DND-41 (cell line): ENCODE results near the gene SLAMF7.

Experiments
- ATAC-seq: fragments of 200-7000 bp; cut with Tn5 transposase; 3 replicates; pipeline ENCODE4 v1.9.1; 2021; ENCODE audit warnings: low read depth; ENCODE audit not compliant: insufficient read depth
- DNase-seq: peaks from one replicate; pipeline ENCODE4 v3.0.0-alpha.2; 2020
- H2AFZ ChIP-seq: 2 replicates; pipeline ENCODE4 v1.6.0; 2012; ENCODE audit warnings: low read depth, low read length
- H3K27ac ChIP-seq: 2 replicates; pipeline ENCODE4 v1.5.1; 2012; ENCODE audit warnings: low read length, inconsistent platforms
- H3K27me3 ChIP-seq: fragments of 200-600 bp; sonication (generic); 2 replicates; pipeline ENCODE4 v1.6.0; 2012; ENCODE audit warnings: low read length, mild to moderate bottlenecking, inconsistent platforms; ENCODE audit not compliant: insufficient read depth, poor library complexity
- H3K36me3 ChIP-seq: 2 replicates; pipeline ENCODE4 v1.5.1; 2012; ENCODE audit warnings: low read length, inconsistent platforms; ENCODE audit not compliant: insufficient read depth
- H3K4me1 ChIP-seq: 2 replicates; pipeline ENCODE4 v1.5.1; 2012; ENCODE audit warnings: mild to moderate bottlenecking, low read length; ENCODE audit not compliant: insufficient read depth
- H3K4me2 ChIP-seq: 2 replicates; pipeline ENCODE4 v1.6.0; 2012; ENCODE audit warnings: mild to moderate bottlenecking, moderate library complexity, low read length, inconsistent platforms; ENCODE audit not compliant: insufficient read depth
- H3K4me3 ChIP-seq, 2 experiments: fragments of 200-600 bp in 1 of 2; shearing (Covaris generic) in 1 of 2; 2 replicates each; pipeline ENCODE4 v1.5.1; 2012 to 2016; ENCODE audit warnings: inconsistent platforms in 2 of 2, low read length in 2 of 2, mild to moderate bottlenecking in 2 of 2, low read depth in 1 of 2, moderate library complexity in 1 of 2
- H3K79me2 ChIP-seq: 2 replicates; pipeline ENCODE4 v1.6.0; 2012; ENCODE audit warnings: low read length, inconsistent platforms; ENCODE audit not compliant: insufficient read depth
- H3K9ac ChIP-seq: 2 replicates; pipeline ENCODE4 v1.6.0; 2012; ENCODE audit warnings: low read depth, mild to moderate bottlenecking, inconsistent platforms, low read length, moderate library complexity
- H3K9me3 ChIP-seq: 2 replicates; pipeline ENCODE4 v1.5.1; 2012; ENCODE audit warnings: low read length, moderate library complexity, mild to moderate bottlenecking, inconsistent platforms; ENCODE audit not compliant: insufficient read depth, severe bottlenecking
- H4K20me1 ChIP-seq: 2 replicates; pipeline ENCODE4 v1.6.0; 2012; ENCODE audit warnings: low read length; ENCODE audit not compliant: insufficient read depth
- EZH2 ChIP-seq: IDR thresholded peaks from 3 replicates; pipeline ENCODE4 v1.6.1; 2012; ENCODE audit warnings: borderline replicate concordance, low read depth, mild to moderate bottlenecking, moderate library complexity, low read length, inconsistent platforms; ENCODE audit not compliant: severe bottlenecking
- TF ChIP-seq, protein P1 (sequence below): IDR thresholded peaks from 2 replicates; pipeline ENCODE4 v1.5.1; 2012; ENCODE audit warnings: borderline replicate concordance, low read length, moderate library complexity, mild to moderate bottlenecking; ENCODE audit not compliant: poor library complexity, severe bottlenecking; ENCODE audit errors: extremely low read depth

SLAMF7 gene

DNA sequence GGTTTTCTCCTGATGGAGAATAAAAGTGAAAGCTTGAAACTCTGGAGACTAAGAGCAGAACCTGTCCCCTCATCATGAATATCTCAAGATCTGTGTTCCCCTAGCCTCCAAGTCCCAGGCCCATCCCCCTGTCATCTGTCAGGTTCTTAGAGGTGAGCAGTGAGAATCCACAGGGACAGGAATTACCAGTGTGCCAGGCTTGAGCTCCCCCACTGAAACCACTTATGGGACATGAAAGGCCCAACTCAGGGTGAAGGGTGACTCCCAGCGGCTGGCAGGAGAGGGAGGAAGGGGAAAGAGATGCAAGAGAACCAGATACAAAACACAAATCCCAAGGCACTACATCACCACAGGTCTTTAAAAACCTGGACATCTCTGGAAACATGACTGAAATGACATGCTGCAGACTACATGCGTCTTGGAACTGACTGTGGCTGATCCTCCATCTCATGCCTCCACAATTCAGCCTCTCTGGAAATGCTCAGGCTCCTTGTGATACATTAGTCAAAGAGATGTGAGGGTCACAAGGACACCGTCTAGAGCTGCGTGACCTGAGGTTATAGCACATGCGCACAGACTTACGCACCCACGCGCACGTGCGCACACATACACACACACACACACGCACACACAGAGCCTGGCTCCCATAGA lies 50.1 kb downstream of the SLAMF7 start:
- Histone ChIP-seq H3K27me3 (no peaks in the 10 kb centered on the region), H3K27ac (no peak overlapping the region), H4K20me1 (no peaks in the 10 kb centered on the region)

DNA sequence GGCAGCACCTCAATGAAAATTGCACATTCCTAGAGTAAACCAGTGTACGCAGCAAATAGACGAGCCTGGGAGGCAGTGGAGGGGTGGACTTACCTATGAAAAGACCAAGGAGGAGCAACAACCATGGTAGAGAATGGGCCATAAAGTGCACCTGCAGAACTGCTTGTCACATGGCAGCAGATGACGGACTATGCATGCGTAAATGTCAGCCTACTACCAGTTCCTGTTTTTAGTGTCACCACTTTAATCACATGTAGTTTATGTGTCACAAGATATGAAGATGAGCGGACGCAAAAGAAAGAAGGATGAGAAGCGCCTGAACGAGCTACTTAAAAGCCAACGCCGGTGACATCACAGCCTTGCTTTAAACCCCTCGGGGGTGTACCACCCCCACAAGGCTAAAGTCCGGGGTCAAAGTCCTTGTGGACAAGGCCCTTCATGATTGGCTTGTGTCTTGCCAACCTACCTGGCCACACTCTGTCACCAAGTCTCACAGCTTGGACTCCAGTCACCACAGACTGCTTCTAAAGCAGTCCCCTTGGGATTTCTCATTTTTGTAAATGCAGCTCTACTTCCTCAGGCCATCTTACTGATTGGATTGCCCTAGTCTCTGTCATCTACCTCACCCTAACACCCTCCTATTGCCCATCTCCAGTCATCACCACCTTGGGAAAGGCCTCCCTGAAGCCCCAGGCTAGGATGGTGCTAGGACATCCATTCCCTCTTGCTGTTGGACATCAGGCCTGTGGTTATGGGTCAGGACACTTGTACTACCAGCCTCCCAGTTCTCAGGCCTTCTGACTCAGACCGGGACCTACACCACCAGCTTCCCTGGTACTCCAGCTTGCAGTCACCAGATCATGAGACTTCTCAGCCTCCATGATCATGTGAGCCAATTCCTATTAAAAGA lies 50.9 kb downstream of the SLAMF7 start:
- Histone ChIP-seq H3K36me3 (no peaks in the 10 kb centered on the region), H2AFZ (no peak overlapping the region), H3K4me2 (no peak overlapping the region), H3K9me3 (no peaks in the 10 kb centered on the region), H3K79me2 (no peaks in the 10 kb centered on the region), H3K27ac (no peak overlapping the region), H3K4me1 (no peaks in the 10 kb centered on the region), H3K4me3 (no peak overlapping the region), H3K9ac (no peak overlapping the region), H3K27me3 (no peaks in the 10 kb centered on the region), H4K20me1 (no peaks in the 10 kb centered on the region)
- DNase-seq (no peak), ATAC-seq (no peak)
- TF ChIP-seq, protein P1, sequence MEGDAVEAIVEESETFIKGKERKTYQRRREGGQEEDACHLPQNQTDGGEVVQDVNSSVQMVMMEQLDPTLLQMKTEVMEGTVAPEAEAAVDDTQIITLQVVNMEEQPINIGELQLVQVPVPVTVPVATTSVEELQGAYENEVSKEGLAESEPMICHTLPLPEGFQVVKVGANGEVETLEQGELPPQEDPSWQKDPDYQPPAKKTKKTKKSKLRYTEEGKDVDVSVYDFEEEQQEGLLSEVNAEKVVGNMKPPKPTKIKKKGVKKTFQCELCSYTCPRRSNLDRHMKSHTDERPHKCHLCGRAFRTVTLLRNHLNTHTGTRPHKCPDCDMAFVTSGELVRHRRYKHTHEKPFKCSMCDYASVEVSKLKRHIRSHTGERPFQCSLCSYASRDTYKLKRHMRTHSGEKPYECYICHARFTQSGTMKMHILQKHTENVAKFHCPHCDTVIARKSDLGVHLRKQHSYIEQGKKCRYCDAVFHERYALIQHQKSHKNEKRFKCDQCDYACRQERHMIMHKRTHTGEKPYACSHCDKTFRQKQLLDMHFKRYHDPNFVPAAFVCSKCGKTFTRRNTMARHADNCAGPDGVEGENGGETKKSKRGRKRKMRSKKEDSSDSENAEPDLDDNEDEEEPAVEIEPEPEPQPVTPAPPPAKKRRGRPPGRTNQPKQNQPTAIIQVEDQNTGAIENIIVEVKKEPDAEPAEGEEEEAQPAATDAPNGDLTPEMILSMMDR, result no peak
- no peak for TF ChIP-seq EZH2

More for the DNA sequence above, 50.1 kb downstream of the SLAMF7 start:
- no peaks in the 10 kb centered on the region for H3K4me1 ChIP-seq
- ATAC-seq, result no peak
- no peak for DNase-seq
- H3K4me3 ChIP-seq, result no peak overlapping the region
- H3K9me3 ChIP-seq, result no peaks in the 10 kb centered on the region
- H3K36me3 ChIP-seq, result no peaks in the 10 kb centered on the region
- no peaks in the 10 kb centered on the region for H3K79me2 ChIP-seq
- H2AFZ ChIP-seq, result no peak overlapping the region
- no peak overlapping the region for H3K4me2 ChIP-seq
- TF ChIP-seq EZH2, result no peak
- TF ChIP-seq, protein P1, result no peak
- no peak overlapping the region for H3K9ac ChIP-seq

DNA sequence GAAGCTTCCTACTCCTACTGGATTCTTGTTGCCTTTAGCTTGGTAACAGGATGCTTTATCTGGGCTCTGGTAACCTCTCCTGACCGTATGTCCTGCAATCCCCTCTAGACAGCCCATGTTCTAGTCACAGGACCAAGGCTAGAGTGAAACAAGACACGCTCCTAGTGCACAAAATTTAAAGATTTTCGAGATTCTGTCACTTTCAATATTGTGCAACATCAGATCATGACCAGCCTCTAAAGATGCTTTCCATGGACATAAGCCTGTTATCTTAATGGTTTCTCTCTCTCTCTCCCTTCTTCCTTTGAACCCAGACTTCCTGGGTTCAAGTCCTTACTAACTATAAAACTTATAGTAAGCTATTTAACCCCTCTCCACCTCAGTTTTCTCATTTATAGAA lies 55.3 kb downstream of the SLAMF7 start:
- ATAC-seq (no peak), DNase-seq (no peak)
- Histone ChIP-seq H3K27me3 (no peaks in the 10 kb centered on the region), H3K27ac (no peak overlapping the region), H3K4me2 (no peak overlapping the region), H2AFZ (no peak overlapping the region), H3K36me3 (no peaks in the 10 kb centered on the region), H3K4me1 (peaks cover 41% of the 10 kb centered on the region), H4K20me1 (no peaks in the 10 kb centered on the region), H3K79me2 (no peaks in the 10 kb centered on the region), H3K9ac (no peak overlapping the region), H3K9me3 (no peaks in the 10 kb centered on the region), H3K4me3 (no peak overlapping the region)
- TF ChIP-seq EZH2, result no peak
- TF ChIP-seq, protein P1, result no peak
